Mucosa of descending colon (tissue), 3 donors: Measurements from ENCODE around the gene CCR8. TPM values are rescaled to one million over a fixed set of nuclear protein-coding genes. Genes with fewer than 3 reads are reported as not detected.
A peak's percentile ranks its signal among the peaks of the same experiment; 100 is the strongest.
"Not testable (repeated sequence)": the region's sequence is repeated elsewhere in the genome, so short reads cannot be mapped to it uniquely, and the experiment has no call there.

Experiments used
- ATAC-seq: fragments of 200-7000 bp; cut with Tn5 transposase; one replicate; pipeline ENCODE4 v1.9.1; 2020; ENCODE audit warnings: mild to moderate bottlenecking, moderate library complexity
- DNase-seq, 3 donors: peaks; one replicate each; pipeline ENCODE4 v3.0.0-alpha.2; 2020
- H3K36me3 ChIP-seq: fragments of 200-600 bp; one replicate; pipeline ENCODE4 v1.8.0; 2021; ENCODE audit warnings: low read depth, mild to moderate bottlenecking
- H3K4me1 ChIP-seq: fragments of 200-600 bp; one replicate; pipeline ENCODE4 v1.8.0; 2021; ENCODE audit warnings: low read depth, mild to moderate bottlenecking
- H3K4me3 ChIP-seq: fragments of 200-600 bp; one replicate; pipeline ENCODE4 v1.8.0; 2021; ENCODE audit warnings: mild to moderate bottlenecking
- H3K9me3 ChIP-seq: fragments of 200-600 bp; one replicate; pipeline ENCODE4 v1.8.0; 2021; ENCODE audit warnings: mild to moderate bottlenecking
- CTCF ChIP-seq: fragments of 200-600 bp; IDR thresholded peaks from one replicate; pipeline ENCODE4 v1.8.0; 2022; ENCODE audit warnings: antibody characterized with exemption, mild to moderate bottlenecking
- intact Hi-C, 2 donors: fragments of 100-400 bp; cut with DNase I in 1 of 2; cut with micrococcal nuclease in 1 of 2; formaldehyde crosslinking; loops; one replicate each; pipeline versions ENCODE4 v1.11.0 to v1.11.1; 2022; cut with DNase I, micrococcal nuclease
- total RNA-seq, 3 donors: library from RNA; stranded (reverse); fragmentation: NEBNext Ultra II Directional in 2 of 3; extraction: Animal tissue kit (Norgen Biotek cat#: 25700) in 2 of 3; gene quantifications; one replicate each; pipeline versions ENCODE4 v1.2.1 to v1.2.4, GENCODE V29; 2021 to 2023
- donor health status: DM: no; HTN: no; CAD: no; lungs with moderate emphysema.
- donor health status: DM: no; HTN: no; CAD: no.
- donor health status: DM: no; HTN: yes; CAD: no.

Gene CCR8
- total RNA-seq, 3 donors from 2014 or later = 0.36 TPM; not detected in 2

- TF ChIP-seq CTCF = no peak
- Histone ChIP-seq H3K4me3 (no peak overlapping the region), H3K4me1 (peaks cover 15% of the 10 kb centered on the region), H3K9me3 (peaks cover 5% of the 10 kb centered on the region), H3K36me3 (no peaks in the 10 kb centered on the region)
- DNase-seq = no peak
- intact Hi-C loops = no loop called here
- ATAC-seq = no peak
Observed at GRCh38 chr3:39315420-39315819, 14.1 kb upstream of the CCR8 start.

GRCh38 chr3:39317571-39318169 is 11.8 kb upstream of the CCR8 start:
- Histone ChIP-seq H3K36me3 (no peaks in the 10 kb centered on the region), H3K9me3 (peaks cover 5% of the 10 kb centered on the region), H3K4me3 (no peak overlapping the region), H3K4me1 (peaks cover 15% of the 10 kb centered on the region)
- intact Hi-C loops = no loop called here
- DNase-seq (peak in 1 of 3 donors; percentile 40), ATAC-seq (peak; percentile 96)
- TF ChIP-seq CTCF = no peak

- intact Hi-C loops = no loop called here
- DNase-seq = peak in 1 of 3 donors; percentile 57
- no peak overlapping the region for H3K4me3 ChIP-seq
Observed at GRCh38 chr3:39318301-39318700, 11.2 kb upstream of the CCR8 start.

GRCh38 chr3:39319249-39319648 is 10.3 kb upstream of the CCR8 start:
- no peak for ATAC-seq

More at GRCh38 chr3:39318301-39318700, 11.2 kb upstream of the CCR8 start:
- Histone ChIP-seq H3K9me3 (peaks cover 5% of the 10 kb centered on the region), H3K36me3 (no peaks in the 10 kb centered on the region), H3K4me1 (peaks cover 15% of the 10 kb centered on the region)
- TF ChIP-seq CTCF = no peak
- ATAC-seq = peak; percentile 93

GRCh38 chr3:39321574-39321983 is 7.9 kb upstream of the CCR8 start:
- ATAC-seq, H3K4me3 ChIP-seq, intact Hi-C loops, H3K9me3 ChIP-seq, DNase-seq, H3K36me3 ChIP-seq: not testable (repeated sequence)
- peaks cover 15% of the 10 kb centered on the region for H3K4me1 ChIP-seq

More at GRCh38 chr3:39319249-39319648, 10.3 kb upstream of the CCR8 start:
- intact Hi-C loops = no loop called here
- no peak for DNase-seq
- Histone ChIP-seq H3K4me3 (no peak overlapping the region), H3K36me3 (no peaks in the 10 kb centered on the region), H3K9me3 (peaks cover 5% of the 10 kb centered on the region), H3K4me1 (peaks cover 15% of the 10 kb centered on the region)
- no peak for TF ChIP-seq CTCF

- peaks cover 13% of the 10 kb centered on the region for H3K4me1 ChIP-seq
- H3K36me3 ChIP-seq, DNase-seq, H3K4me3 ChIP-seq, ATAC-seq, intact Hi-C loops, H3K9me3 ChIP-seq: not testable (repeated sequence)
Observed at GRCh38 chr3:39322209-39322715, 7.2 kb upstream of the CCR8 start.
